GM19467 (cell line): ENCODE results near the gene RESP18.

Experiments
- ATAC-seq: cut with Tn5 transposase; IDR thresholded peaks from one replicate; pipeline ENCODE4 v1.9.1; 2021; ENCODE audit warnings: mild to moderate bottlenecking, moderate library complexity; ENCODE audit not compliant: unreplicated experiment

RESP18 gene

GRCh38 chr2:219332542-219332941 is at the start of gene RESP18:
Gene RESP18, minus strand, starts transcription at chr2:219332744.
- ATAC-seq = no peak

GRCh38 chr2:219381448-219381847 is 48.9 kb upstream of the RESP18 start:
- ATAC-seq = no peak

GRCh38 chr2:219380926-219381325 is 48.4 kb upstream of the RESP18 start:
- ATAC-seq = no peak

GRCh38 chr2:219378163-219378851 is 45.8 kb upstream of the RESP18 start:
- ATAC-seq = no peak

GRCh38 chr2:219369447-219369861 is 36.9 kb upstream of the RESP18 start:
- no peak for ATAC-seq

- ATAC-seq = no peak
Observed at GRCh38 chr2:219368690-219369191, 36.2 kb upstream of the RESP18 start.

GRCh38 chr2:219362524-219363164 is 30.1 kb upstream of the RESP18 start:
- peak; percentile 77 for ATAC-seq

GRCh38 chr2:219362072-219362471 is 29.5 kb upstream of the RESP18 start:
- no peak for ATAC-seq

- no peak for ATAC-seq
Observed at GRCh38 chr2:219358170-219359075, 25.9 kb upstream of the RESP18 start.

- no peak for ATAC-seq
Observed at GRCh38 chr2:219356834-219357233, 24.3 kb upstream of the RESP18 start.

GRCh38 chr2:219354582-219354981 is 22.0 kb upstream of the RESP18 start:
- no peak for ATAC-seq

GRCh38 chr2:219353129-219353528 is 20.6 kb upstream of the RESP18 start:
- ATAC-seq = no peak

- ATAC-seq = no peak
Observed at GRCh38 chr2:219352448-219353023, 20.0 kb upstream of the RESP18 start.

- no peak for ATAC-seq
Observed at GRCh38 chr2:219350710-219351221, 18.2 kb upstream of the RESP18 start.

- no peak for ATAC-seq
Observed at GRCh38 chr2:219350215-219350614, 17.7 kb upstream of the RESP18 start.

GRCh38 chr2:219344751-219345430 is 12.3 kb upstream of the RESP18 start:
- ATAC-seq = no peak

GRCh38 chr2:219335373-219335786 is 2.8 kb upstream of the RESP18 start:
- no peak for ATAC-seq

GRCh38 chr2:219334076-219334475 is 1.5 kb upstream of the RESP18 start:
- ATAC-seq = no peak

GRCh38 chr2:219331560-219332213 is 857 bp downstream of the RESP18 start:
- ATAC-seq = no peak

GRCh38 chr2:219327719-219328118 is 4.8 kb downstream of the RESP18 start:
- no peak for ATAC-seq
